Sigmoid colon (tissue), 7 donors: Measurements from ENCODE around the gene ZNF442. TPM values are rescaled to one million over a fixed set of nuclear protein-coding genes. Genes with fewer than 3 reads are reported as not detected.
"Not testable (repeated sequence)": the region's sequence is repeated elsewhere in the genome, so short reads cannot be mapped to it uniquely, and the experiment has no call there.

Experiments
- DNase-seq: peaks from one replicate; pipeline ENCODE4 v3.0.0-alpha.2; 2019
- H3K27ac ChIP-seq, 4 donors: fragments of 200-600 bp; sonication (generic); one replicate each; pipeline ENCODE4 v1.5.1; 2016 to 2019; ENCODE audit warnings: mild to moderate bottlenecking in 1 of 4
- H3K27me3 ChIP-seq, 3 donors: fragments of 200-600 bp; sonication (generic); one replicate each; pipeline ENCODE4 v1.5.1; 2019; ENCODE audit warnings: mild to moderate bottlenecking in 1 of 3
- H3K36me3 ChIP-seq, 4 donors: fragments of 200-600 bp; sonication (generic); one replicate each; pipeline ENCODE4 v1.5.1; 2016 to 2019
- H3K4me1 ChIP-seq, 4 donors: fragments of 200-600 bp; sonication (generic); one replicate each; pipeline ENCODE4 v1.5.1; 2017 to 2019
- H3K4me3 ChIP-seq, 4 donors: fragments of 200-600 bp; sonication (generic); one replicate each; pipeline ENCODE4 v1.5.1; 2017 to 2019; ENCODE audit warnings: mild to moderate bottlenecking in 2 of 4, moderate library complexity in 1 of 4
- H3K9me3 ChIP-seq, 4 donors: fragments of 200-600 bp in 3 of 4; sonication (generic) in 3 of 4; one replicate each; pipeline versions ENCODE4 v1.5.1 to v1.6.1; 2013 to 2019
- CTCF ChIP-seq, 4 experiments: fragments of 450-650 bp in 3 of 4; fragments of 200-600 bp in 1 of 4; IDR thresholded peaks; one replicate each; pipeline ENCODE4 v1.5.1; 2016 to 2019; ENCODE audit warnings: antibody characterized with exemption in 4 of 4, mild to moderate bottlenecking in 3 of 4, moderate library complexity in 2 of 4
- EP300 ChIP-seq, 4 donors: sonication (generic); formaldehyde crosslinking; IDR thresholded peaks; one replicate each; pipeline ENCODE4 v1.6.1; 2017; ENCODE audit warnings: antibody characterized with exemption in 4 of 4
- POLR2A ChIP-seq, 2 donors: fragments of 450-650 bp; IDR thresholded peaks; one replicate each; pipeline ENCODE4 v1.6.1; 2016; ENCODE audit warnings: antibody characterized with exemption in 2 of 2, mild to moderate bottlenecking in 2 of 2, moderate library complexity in 2 of 2
- POLR2AphosphoS5 ChIP-seq, 4 donors: sonication (generic); formaldehyde crosslinking; IDR thresholded peaks; one replicate each; pipeline ENCODE4 v1.6.1; 2017; ENCODE audit warnings: antibody characterized with exemption in 4 of 4
- WGBS, 2 donors: extraction: QIAGEN DNeasy Blood & Tissue Kit; methylation state at CpG; one replicate each; pipeline ENCODE4 v1.1.7; 2013; 5-methylcytosine and 5-hydroxymethylcytosine counted together
- intact Hi-C: fragments of 100-400 bp; cut with DNase I; formaldehyde crosslinking; loops from one replicate; pipeline ENCODE4 v1.15.1; 2023
- polyA plus RNA-seq, 3 donors: library from polyadenylated mRNA; stranded (reverse); fragments of 200-250 nt; gene quantifications; one replicate each; pipeline ENCODE4 v1.2.3, GENCODE V29; 2013
- total RNA-seq, 4 donors: library from RNA; depleted of rRNA; stranded (reverse); fragments of >200 nt; gene quantifications; one replicate each; pipeline ENCODE4 v1.1.0, GENCODE V29; 2016
- donor health status: healthy with polysubstance abuse.
- donor health status: Bipolar disorder and iron deficiency.
- donor health status: healthy.

Gene ZNF442
- total and polyA plus RNA-seq, 7 donors: under 0.01 to 3.2 (median 1.2) TPM

- intact Hi-C loops: loop anchor here (1.0 to 10.0 kb wide), 3 partner anchors 31 to 170 kb away; partner anchors contain the start of genes ZNF44 and ZNF563
- Histone ChIP-seq H3K4me1 (peaks cover 0 to 18% (median 10%) of the 10 kb centered on the region in 4 donors), H3K27me3 (no peaks in the 10 kb centered on the region), H3K27ac (peak overlapping the region; percentile 87 to 93 (median 90)), H3K4me3 (peak overlapping the region; percentile 69 to 95 (median 82)), H3K9me3 (no peaks in the 10 kb centered on the region), H3K36me3 (no peaks in the 10 kb centered on the region)
- TF ChIP-seq POLR2A (IDR thresholded peaks at IDR 0.05): no peak
- TF ChIP-seq POLR2AphosphoS5 (IDR thresholded peaks at IDR 0.05): no peak
- no peak for TF ChIP-seq CTCF (IDR thresholded peaks at IDR 0.05)
- TF ChIP-seq EP300 (IDR thresholded peaks at IDR 0.05): no peak
- peak; percentile 68 for DNase-seq
- 6 to 9% methylated on average over 28 of the region's 28 CpGs for WGBS, 2 donors
Measured at GRCh38 chr19:12364391-12365235, 870 bp downstream of the ZNF442 start.

GRCh38 chr19:12362236-12362635, 3.2 kb downstream of the ZNF442 start:
- DNase-seq, H3K36me3 ChIP-seq, H3K27ac ChIP-seq, H3K27me3 ChIP-seq, H3K9me3 ChIP-seq, H3K4me3 ChIP-seq: not testable (repeated sequence)
- 97% methylated on average over 30 of the region's 30 CpGs for WGBS, 2 donors
- intact Hi-C loops: loop anchor here (10.0 kb wide), 1 partner anchor 167 kb away; no protein-coding TSS in a partner anchor
- H3K4me1 ChIP-seq: peaks cover 0 to 18% (median 10%) of the 10 kb centered on the region in 4 donors

- no peaks in the 10 kb centered on the region for H3K27me3 ChIP-seq
- no peak overlapping the region for H3K4me3 ChIP-seq
- peaks cover 0 to 27% (median 25%) of the 10 kb centered on the region in 4 donors for H3K9me3 ChIP-seq
- WGBS, 2 donors: 92 to 94% methylated on average over 4 of the region's 4 CpGs
- TF ChIP-seq CTCF (IDR thresholded peaks at IDR 0.05): no peak
- TF ChIP-seq POLR2A (IDR thresholded peaks at IDR 0.05): no peak
- no peak for TF ChIP-seq EP300 (IDR thresholded peaks at IDR 0.05)
- no peak for TF ChIP-seq POLR2AphosphoS5 (IDR thresholded peaks at IDR 0.05)
- intact Hi-C loops: no loop called here
- DNase-seq: no peak
- H3K4me1 ChIP-seq: no peaks in the 10 kb centered on the region
- no peak overlapping the region for H3K27ac ChIP-seq
- H3K36me3 ChIP-seq: peaks cover 18 to 33% (median 23%) of the 10 kb centered on the region in 4 donors
Measured at GRCh38 chr19:12353375-12353774, 12.1 kb downstream of the ZNF442 start.

- no peak overlapping the region for H3K27ac ChIP-seq
- H3K4me1 ChIP-seq: no peaks in the 10 kb centered on the region
- H3K27me3 ChIP-seq: no peaks in the 10 kb centered on the region
- no peak for DNase-seq
- no peak overlapping the region for H3K4me3 ChIP-seq
- H3K9me3 ChIP-seq: peaks cover 0 to 38% (median 29%) of the 10 kb centered on the region in 4 donors
- intact Hi-C loops: no loop called here
- TF ChIP-seq EP300 (IDR thresholded peaks at IDR 0.05): no peak
- TF ChIP-seq POLR2A (IDR thresholded peaks at IDR 0.05): no peak
- no peak for TF ChIP-seq CTCF (IDR thresholded peaks at IDR 0.05)
- no peak for TF ChIP-seq POLR2AphosphoS5 (IDR thresholded peaks at IDR 0.05)
- H3K36me3 ChIP-seq: peaks cover 18 to 33% (median 23%) of the 10 kb centered on the region in 4 donors
- WGBS, 2 donors: 96% methylated on average over 5 of the region's 5 CpGs
Measured at GRCh38 chr19:12350890-12351197, 14.6 kb downstream of the ZNF442 start.

- Histone ChIP-seq H3K9me3 (peaks cover 0 to 36% (median 29%) of the 10 kb centered on the region in 4 donors), H3K27ac (no peak overlapping the region), H3K4me3 (no peak overlapping the region), H3K27me3 (no peaks in the 10 kb centered on the region), H3K4me1 (no peaks in the 10 kb centered on the region), H3K36me3 (peaks cover 18 to 33% (median 23%) of the 10 kb centered on the region in 4 donors)
- intact Hi-C loops: no loop called here
- no peak for DNase-seq
- TF ChIP-seq POLR2AphosphoS5 (IDR thresholded peaks at IDR 0.05) (no peak), CTCF (IDR thresholded peaks at IDR 0.05) (no peak), EP300 (IDR thresholded peaks at IDR 0.05) (no peak), POLR2A (IDR thresholded peaks at IDR 0.05) (no peak)
- 97 to 98% methylated on average over 8 of the region's 8 CpGs for WGBS, 2 donors
Measured at GRCh38 chr19:12350185-12350889, 15.1 kb downstream of the ZNF442 start.
